Measurements from ENCODE around the gene RPS18. TPM values are rescaled to one million over a fixed set of nuclear protein-coding genes. Genes with fewer than 3 reads are reported as not detected.

RPS18 gene
- total and polyA plus RNA-seq, 10 of the 15 experiments (the other 5 are each of a cell fraction or from before 2014, with no cell fraction given), result 4,228 to 20,828 (median 7,406) TPM

GRCh38 chr6:33271117-33271467 is 783 bp upstream of the RPS18 start (continued):
- TF ChIP-seq RB1 (IDR thresholded peaks at IDR 0.05; ENCODE audit: borderline replicate concordance), result no peak
- 0 out of 2 replicates have a peak, but pooled peaks have one; percentile 9 for TF ChIP-seq DPF2 (IDR thresholded peaks at IDR 0.05)
- no peak for TF ChIP-seq ZBED1 (IDR thresholded peaks at IDR 0.05; ENCODE audit: borderline replicate concordance)
- no peak for TF ChIP-seq NFIC (IDR thresholded peaks at IDR 0.05; ENCODE audit: low read depth, low read length)
- TF ChIP-seq, protein P1, sequence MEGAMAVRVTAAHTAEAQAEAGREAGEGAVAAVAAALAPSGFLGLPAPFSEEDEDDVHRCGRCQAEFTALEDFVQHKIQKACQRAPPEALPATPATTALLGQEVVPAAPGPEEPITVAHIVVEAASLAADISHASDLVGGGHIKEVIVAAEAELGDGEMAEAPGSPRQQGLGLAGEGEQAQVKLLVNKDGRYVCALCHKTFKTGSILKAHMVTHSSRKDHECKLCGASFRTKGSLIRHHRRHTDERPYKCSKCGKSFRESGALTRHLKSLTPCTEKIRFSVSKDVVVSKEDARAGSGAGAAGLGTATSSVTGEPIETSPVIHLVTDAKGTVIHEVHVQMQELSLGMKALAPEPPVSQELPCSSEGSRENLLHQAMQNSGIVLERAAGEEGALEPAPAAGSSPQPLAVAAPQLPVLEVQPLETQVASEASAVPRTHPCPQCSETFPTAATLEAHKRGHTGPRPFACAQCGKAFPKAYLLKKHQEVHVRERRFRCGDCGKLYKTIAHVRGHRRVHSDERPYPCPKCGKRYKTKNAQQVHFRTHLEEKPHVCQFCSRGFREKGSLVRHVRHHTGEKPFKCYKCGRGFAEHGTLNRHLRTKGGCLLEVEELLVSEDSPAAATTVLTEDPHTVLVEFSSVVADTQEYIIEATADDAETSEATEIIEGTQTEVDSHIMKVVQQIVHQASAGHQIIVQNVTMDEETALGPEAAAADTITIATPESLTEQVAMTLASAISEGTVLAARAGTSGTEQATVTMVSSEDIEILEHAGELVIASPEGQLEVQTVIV (IDR thresholded peaks at IDR 0.05; ENCODE audit: borderline replicate concordance, partially characterized antibody), result no peak
- no peak for TF ChIP-seq ASH2L (IDR thresholded peaks at IDR 0.05; ENCODE audit: borderline replicate concordance, low read depth)
- no peak for TF ChIP-seq REST (IDR thresholded peaks at IDR 0.05; ENCODE audit: low read depth, low read length)
